ENCODE measurements around the gene KBTBD3.
A peak's percentile ranks its signal among the peaks of the same experiment; 100 is the strongest.

Gene KBTBD3

GRCh38 chr11:106092446-106092845 lies 15.3 kb upstream of the KBTBD3 start:
- no peak for DNase-seq (ENCODE audit: low read depth in 2 of 2)
- H3K4me3 ChIP-seq (replicated peaks in 1 of 2; ENCODE audit: low read depth in 2 of 2, low read length in 2 of 2) = no peak overlapping the region
- no peak for TF ChIP-seq CTCF (IDR thresholded peaks at IDR 0.05; ENCODE audit: low read depth, low read length)

GRCh38 chr11:106091480-106092123 lies 14.5 kb upstream of the KBTBD3 start:
- H3K4me3 ChIP-seq (replicated peaks in 1 of 2; ENCODE audit: low read depth in 2 of 2, low read length in 2 of 2) = no peak overlapping the region
- DNase-seq (ENCODE audit: low read depth in 2 of 2) = peak; percentile 73 to 83
- TF ChIP-seq CTCF (IDR thresholded peaks at IDR 0.05; ENCODE audit: low read depth, low read length) = no peak

- no peak for TF ChIP-seq CTCF (IDR thresholded peaks at IDR 0.05; ENCODE audit: low read depth, low read length)
- peak in 1 of 2 donors; percentile 5 for DNase-seq (ENCODE audit: low read depth in 2 of 2)
- H3K4me3 ChIP-seq (replicated peaks in 1 of 2; ENCODE audit: low read depth in 2 of 2, low read length in 2 of 2) = no peak overlapping the region
These were observed 11.7 kb upstream of the KBTBD3 start for GRCh38 chr11:106088896-106089295.

GRCh38 chr11:106087815-106088435 lies 10.8 kb upstream of the KBTBD3 start:
- TF ChIP-seq CTCF (IDR thresholded peaks at IDR 0.05; ENCODE audit: low read depth, low read length) = peak; percentile 90
- DNase-seq (ENCODE audit: low read depth in 2 of 2) = peak; percentile 70 to 80
- no peak overlapping the region for H3K4me3 ChIP-seq (replicated peaks in 1 of 2; ENCODE audit: low read depth in 2 of 2, low read length in 2 of 2)

- TF ChIP-seq CTCF (IDR thresholded peaks at IDR 0.05; ENCODE audit: low read depth, low read length) = no peak
- DNase-seq (ENCODE audit: low read depth in 2 of 2) = no peak
- no peak overlapping the region for H3K4me3 ChIP-seq (replicated peaks in 1 of 2; ENCODE audit: low read depth in 2 of 2, low read length in 2 of 2)
These were observed 9.7 kb upstream of the KBTBD3 start for GRCh38 chr11:106086850-106087249.

- DNase-seq (ENCODE audit: low read depth in 2 of 2) = peak in 1 of 2 donors; percentile 5
- H3K4me3 ChIP-seq (replicated peaks in 1 of 2; ENCODE audit: low read depth in 2 of 2, low read length in 2 of 2) = no peak overlapping the region
- TF ChIP-seq CTCF (IDR thresholded peaks at IDR 0.05; ENCODE audit: low read depth, low read length) = no peak
These were observed 9.0 kb upstream of the KBTBD3 start for GRCh38 chr11:106086135-106086534.
